H1 (cell line): ENCODE data around the gene PREX1. TPM values are rescaled to one million over a fixed set of nuclear protein-coding genes. Genes with fewer than 3 reads are reported as not detected.

Experiments used
- CTCF ChIA-PET: fragments of 300-600 bp; sonication (Branson Sonifier 250); formaldehyde crosslinking; loops from one replicate; lab custom pipeline; 2021; ENCODE audit not compliant: partially characterized antibody; lab: Charles Lee
- POLR2A ChIA-PET: fragments of 300-600 bp; sonication (Branson Sonifier 250); formaldehyde crosslinking; loops from one replicate; lab custom pipeline; 2021; ENCODE audit warnings: inconsistent platforms; ENCODE audit not compliant: partially characterized antibody; lab: Charles Lee
- DNase-seq, 2 experiments: peaks; one replicate each; pipeline versions ENCODE4 v3.0.0 to v3.0.0-alpha.2; 2010 to 2022; ENCODE audit warnings: low spot score in 2 of 2, low read depth in 1 of 2, mixed read lengths in 1 of 2
- FAIRE-seq: peaks from 2 replicates; lab custom pipeline; 2011; peaks lifted over from hg19 to GRCh38; lab: Jason Lieb, UNC
- H2AFZ ChIP-seq: 2 replicates; pipeline ENCODE4 v1.8.1; 2012; ENCODE audit warnings: low read length, inconsistent platforms
- H2AK5ac ChIP-seq: 2 replicates; pipeline ENCODE4 v1.6.1; 2013; ENCODE audit warnings: low read depth, low read length
- H2BK120ac ChIP-seq: replicated peaks from 2 replicates; pipeline ENCODE3; 2013; ENCODE audit warnings: low read depth, low read length, inconsistent platforms
- H2BK12ac ChIP-seq: 2 replicates; pipeline ENCODE4 v1.6.1; 2013; ENCODE audit warnings: low read depth, low read length
- H2BK15ac ChIP-seq: 2 replicates; pipeline ENCODE4 v1.6.1; 2013; ENCODE audit warnings: low read length
- H2BK20ac ChIP-seq: 2 replicates; pipeline ENCODE4 v1.6.1; 2013; ENCODE audit warnings: low read length
- H2BK5ac ChIP-seq: 2 replicates; pipeline ENCODE4 v1.6.1; 2013; ENCODE audit warnings: low read depth, low read length
- H3K14ac ChIP-seq: 2 replicates; pipeline ENCODE4 v1.6.1; 2013; ENCODE audit warnings: inconsistent platforms; ENCODE audit not compliant: insufficient read length
- H3K18ac ChIP-seq: 2 replicates; pipeline ENCODE4 v1.6.1; 2013; ENCODE audit warnings: low read length; ENCODE audit errors: extremely low read depth
- H3K23ac ChIP-seq: 2 replicates; pipeline ENCODE4 v1.6.1; 2013; ENCODE audit warnings: inconsistent platforms; ENCODE audit not compliant: insufficient read length
- H3K23me2 ChIP-seq: 2 replicates; pipeline ENCODE4 v1.6.1; 2013; ENCODE audit warnings: low read depth, low read length
- H3K27ac ChIP-seq: 2 replicates; pipeline ENCODE4 v1.6.1; 2011; ENCODE audit warnings: low read depth, low read length, inconsistent platforms
- H3K27me3 ChIP-seq, 4 experiments: replicated peaks in 1 of 4; 1 replicate in 1 of 4; 2 replicates in 3 of 4; pipeline versions ENCODE4 v1.6.1 to v1.8.1; 2011 to 2013; ENCODE audit warnings: low read length in 3 of 4, mild to moderate bottlenecking in 3 of 4, inconsistent platforms in 2 of 4, mixed read lengths in 2 of 4, moderate library complexity in 1 of 4; ENCODE audit not compliant: control insufficient read depth in 3 of 4, insufficient read depth in 3 of 4; ENCODE audit errors: extremely low read depth in 1 of 4
- H3K36me3 ChIP-seq, 4 experiments: 2 replicates each; pipeline versions ENCODE4 v1.6.1 to v1.8.1; 2011 to 2013; ENCODE audit warnings: mild to moderate bottlenecking in 4 of 4, low read length in 3 of 4, moderate library complexity in 2 of 4, control low read depth in 1 of 4, inconsistent platforms in 1 of 4; ENCODE audit not compliant: insufficient read depth in 4 of 4, control insufficient read depth in 2 of 4
- H3K4ac ChIP-seq: replicated peaks from 2 replicates; pipeline ENCODE3; 2013; ENCODE audit warnings: low read length, low read depth, mixed read lengths, inconsistent platforms; ENCODE audit not compliant: insufficient read length
- H3K4me1 ChIP-seq, 4 experiments: replicated peaks in 1 of 4; 1 replicate in 1 of 4; 2 replicates in 3 of 4; pipeline versions ENCODE4 v1.6.1 to v1.8.1; 2011 to 2013; ENCODE audit warnings: low read length in 3 of 4, inconsistent platforms in 2 of 4, mixed read lengths in 1 of 4; ENCODE audit not compliant: insufficient read depth in 4 of 4, control insufficient read depth in 3 of 4
- H3K4me2 ChIP-seq, 2 experiments: 2 replicates each; pipeline versions ENCODE4 v1.6.1 to v1.8.1; 2011 to 2013; ENCODE audit warnings: low read depth in 2 of 2, low read length in 2 of 2, control low read depth in 1 of 2, inconsistent platforms in 1 of 2, mild to moderate bottlenecking in 1 of 2; ENCODE audit not compliant: insufficient read depth in 1 of 2
- H3K4me3 ChIP-seq, 4 experiments: fragments of 200-600, 300-600 bp in 1 of 4; sonication (generic), shearing (Covaris generic), sonication (Bioruptor Twin) in 1 of 4; 2 replicates each; pipeline versions ENCODE4 v1.5.1 to v1.8.1; 2011 to 2016; ENCODE audit warnings: low read length in 4 of 4, low read depth in 3 of 4, control low read depth in 2 of 4, inconsistent platforms in 2 of 4, mild to moderate bottlenecking in 2 of 4, mixed read lengths in 1 of 4, moderate library complexity in 1 of 4; ENCODE audit not compliant: insufficient read depth in 2 of 4; ENCODE audit errors: extremely low read depth in 1 of 4
- H3K56ac ChIP-seq: replicated peaks from 2 replicates; pipeline ENCODE3; 2013; ENCODE audit warnings: low read depth, mild to moderate bottlenecking, mixed read lengths, low read length, inconsistent platforms; ENCODE audit not compliant: insufficient read length
- H3K79me1 ChIP-seq: 2 replicates; pipeline ENCODE4 v1.6.1; 2013; ENCODE audit warnings: low read depth, low read length, control low read depth
- H3K79me2 ChIP-seq, 2 experiments: 2 replicates each; pipeline versions ENCODE4 v1.6.1 to v1.8.1; 2012 to 2013; ENCODE audit warnings: low read length in 2 of 2, mild to moderate bottlenecking in 2 of 2, inconsistent platforms in 1 of 2; ENCODE audit not compliant: insufficient read depth in 2 of 2, control insufficient read depth in 1 of 2
- H3K9ac ChIP-seq, 4 experiments: replicated peaks in 1 of 4; 1 replicate in 1 of 4; 2 replicates in 3 of 4; pipeline versions ENCODE4 v1.6.1 to v1.8.1; 2011 to 2013; ENCODE audit warnings: low read depth in 3 of 4, low read length in 3 of 4, control low read depth in 2 of 4, mild to moderate bottlenecking in 2 of 4, moderate library complexity in 2 of 4, inconsistent platforms in 1 of 4; ENCODE audit errors: extremely low read depth in 1 of 4
- H3K9me3 ChIP-seq, 2 experiments: 2 replicates each; pipeline versions ENCODE4 v1.6.1 to v1.8.1; 2012 to 2013; ENCODE audit warnings: mild to moderate bottlenecking in 2 of 2, moderate library complexity in 2 of 2, control low read depth in 1 of 2, inconsistent platforms in 1 of 2, low read depth in 1 of 2, low read length in 1 of 2, mixed read lengths in 1 of 2; ENCODE audit not compliant: insufficient read depth in 2 of 2
- H4K20me1 ChIP-seq, 2 experiments: replicated peaks in 1 of 2; 2 replicates each; pipeline versions ENCODE3 to v1.8.1; 2011 to 2013; ENCODE audit warnings: inconsistent platforms in 2 of 2, low read length in 2 of 2, mild to moderate bottlenecking in 1 of 2; ENCODE audit not compliant: insufficient read depth in 2 of 2, control insufficient read depth in 1 of 2
- H4K5ac ChIP-seq: 2 replicates; pipeline ENCODE4 v1.6.1; 2013; ENCODE audit warnings: low read length, low read depth, mixed read lengths, inconsistent platforms; ENCODE audit not compliant: insufficient read length
- H4K8ac ChIP-seq: 2 replicates; pipeline ENCODE4 v1.8.0; 2013; ENCODE audit warnings: mild to moderate bottlenecking, moderate library complexity, low read length, inconsistent platforms; ENCODE audit not compliant: insufficient read depth; ENCODE audit errors: extremely low read depth
- H4K91ac ChIP-seq: replicated peaks from 2 replicates; pipeline ENCODE3; 2013; ENCODE audit warnings: low read length, mixed read lengths, inconsistent platforms; ENCODE audit not compliant: insufficient read length
- GTF2F1 ChIP-seq: IDR thresholded peaks from 2 replicates; pipeline ENCODE4 v1.6.1; 2012; ENCODE audit warnings: low read depth, low read length, improper control_type of control experiment, borderline replicate concordance
- SIX5 ChIP-seq: IDR thresholded peaks from 2 replicates; pipeline ENCODE4 v1.6.1; 2011; ENCODE audit warnings: mild to moderate bottlenecking, low read depth, low read length
- TAF1 ChIP-seq: IDR thresholded peaks from 2 replicates; pipeline ENCODE4 v1.6.1; 2011; ENCODE audit warnings: mild to moderate bottlenecking, low read depth, low read length
- TBP ChIP-seq: IDR thresholded peaks from 2 replicates; pipeline ENCODE4 v1.6.1; 2011; ENCODE audit warnings: low read depth, low read length, improper control_type of control experiment
- WGBS, 2 experiments: shearing (Covaris generic) in 1 of 2; methylation state at CpG; one replicate each; pipeline versions ENCODE4 v1.1.6 to v1.1.7; 2013 to 2015; ENCODE audit warnings: low lambda C conversion rate in 2 of 2, mixed read lengths in 2 of 2, inconsistent platforms in 1 of 2, low coverage in 1 of 2, missing lambda C conversion rate in 1 of 2; ENCODE audit not compliant: insufficient replicate concordance in 2 of 2, insufficient coverage in 1 of 2, insufficient read length in 1 of 2; ENCODE audit errors: extremely low coverage in 1 of 2, missing lambda C conversion rate in 1 of 2; 5-methylcytosine and 5-hydroxymethylcytosine counted together
- polyA plus RNA-seq, 7 experiments: library from polyadenylated mRNA; depleted of rRNA in 3 of 7; stranded (reverse) in 5 of 7; unstranded in 2 of 7; fragments of >200 nt in 5 of 7; fragments of 200-250 nt in 2 of 7; gene quantifications; 1 replicate in 5 of 7; 2 replicates in 1 of 7; 4 replicates in 1 of 7; pipeline versions ENCODE4 v1.2.1 to v1.2.3, GENCODE V29; 2011 to 2013; ENCODE audit warnings: missing spikeins in 2 of 7, mixed read lengths in 2 of 7
- total RNA-seq: library from RNA; stranded (reverse); fragmentation: NEBNext Ultra II Directional; extraction: Animal tissue kit (Norgen Biotek cat#: 25700); gene quantifications from 2 replicates; pipeline ENCODE4 v1.2.1, GENCODE V29; 2021

Gene PREX1
- total and polyA plus RNA-seq, 2 of the 8 experiments (the other 6 are each of a cell fraction or from before 2014, with no cell fraction given), result 10.7 to 12.8 TPM

GRCh38 chr20:48716086-48716485 lies 111.7 kb downstream of the PREX1 start:
- Histone ChIP-seq H3K27me3 (no peaks in the 10 kb centered on the region), H2BK5ac (no peak overlapping the region), H2BK20ac (no peak overlapping the region), H4K91ac (no peak overlapping the region), H2AFZ (no peak overlapping the region), H3K27ac (no peak overlapping the region), H2BK120ac (no peak overlapping the region), H3K56ac (no peak overlapping the region), H3K18ac (no peak overlapping the region), H4K20me1 (no peaks in the 10 kb centered on the region), H3K4ac (no peak overlapping the region), H3K9me3 (no peaks in the 10 kb centered on the region), H3K4me3 (no peak overlapping the region), H4K8ac (peak overlapping the region; percentile 65; the same call in 1 of the 2 replicates), H2AK5ac (no peak overlapping the region), H3K23ac (no peak overlapping the region), H2BK12ac (0 out of 2 replicates have a peak overlapping the region, but pooled peaks have one; percentile 68), H3K79me2 (no peaks in the 10 kb centered on the region), H3K23me2 (no peaks in the 10 kb centered on the region), H3K14ac (no peak overlapping the region), H3K79me1 (no peaks in the 10 kb centered on the region; the same call in 1 of the 2 replicates), H3K4me1 (peaks cover 0 to 3% (median 0%) of the 10 kb centered on the region in 4 experiments; a peak in 1 of 7 replicates), H3K4me2 (no peak overlapping the region), H3K36me3 (no peaks in the 10 kb centered on the region), H4K5ac (no peak overlapping the region), H3K9ac (no peak overlapping the region), H2BK15ac (no peak overlapping the region)
- ChIA-PET CTCF (interaction anchor here (0.6 to 4.5 kb wide), 7 partner anchors 9 to 488 kb away, joined by 3 to 15 read pairs (median 5); no protein-coding TSS in a partner anchor), POLR2A (interaction anchor here (1.6 kb wide), 1 partner anchor 112 kb away, joined by 4 read pairs; the partner anchor contains the start of gene PREX1)
- TF ChIP-seq TBP (no peak), SIX5 (no peak), TAF1 (no peak), GTF2F1 (no peak)
- 88% methylated on average over 13 of the region's 13 CpGs; no CpG with 5 or more reads in 1 of the 2 experiments for WGBS, 2 experiments
- DNase-seq (no peak), FAIRE-seq (no peak)
